Measurements from ENCODE around the gene ROR1. TPM values are rescaled to one million over a fixed set of nuclear protein-coding genes. Genes with fewer than 3 reads are reported as not detected.

ROR1 gene
- total RNA-seq, 5 donors from 2014 or later (not counting 1 experiment from before 2014, with no cell fraction given), result 0.15 to 2.0 (median 0.33) TPM; not detected in 1

DNA sequence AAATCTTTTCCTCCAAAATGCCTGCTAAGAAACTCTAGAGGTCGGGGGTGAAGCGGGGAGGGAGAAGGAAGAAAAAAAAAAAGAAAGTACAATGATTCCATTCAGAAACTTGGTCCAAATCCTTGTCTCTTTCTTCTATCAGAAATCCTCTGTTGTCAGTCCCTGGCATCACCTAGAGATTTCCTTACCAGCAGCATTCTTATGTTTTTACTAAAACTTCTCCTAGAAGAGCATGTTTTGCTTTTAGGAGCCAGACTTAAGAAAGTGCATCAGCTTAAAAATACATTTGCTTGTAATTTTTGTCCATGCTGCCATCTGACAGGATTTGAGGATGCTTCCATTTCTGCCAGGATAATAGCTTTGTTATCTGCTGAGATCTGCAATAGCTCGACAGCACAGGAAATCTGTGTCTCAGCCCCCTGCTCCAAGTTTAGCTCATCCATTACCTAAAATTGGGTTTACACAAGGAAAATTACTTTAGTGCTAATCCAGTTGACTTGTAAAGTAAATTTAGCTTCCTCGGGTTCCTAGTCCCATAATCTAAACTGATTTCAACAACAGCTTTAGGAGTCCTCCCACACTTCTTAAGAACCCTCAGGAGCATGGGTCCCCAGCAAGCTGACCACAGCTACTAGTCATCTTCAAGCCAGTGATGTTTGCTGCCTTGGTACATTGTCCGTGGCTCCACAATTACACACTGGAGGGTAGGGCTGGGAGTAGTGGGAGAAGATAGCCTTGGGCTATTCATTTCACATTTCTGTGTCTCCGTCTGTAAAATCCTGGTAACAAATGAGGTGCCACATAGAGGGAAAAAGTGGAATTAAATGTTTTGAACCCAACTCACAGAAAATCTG is 337.3 kb downstream of the ROR1 start:
- H3K27me3 Mint-ChIP-seq, result peaks cover 5 to 20% of the 10 kb centered on the region in 2 donors
- CTCF ChIA-PET, result no interaction called here
- no peaks in the 10 kb centered on the region for H3K4me1 Mint-ChIP-seq

DNA sequence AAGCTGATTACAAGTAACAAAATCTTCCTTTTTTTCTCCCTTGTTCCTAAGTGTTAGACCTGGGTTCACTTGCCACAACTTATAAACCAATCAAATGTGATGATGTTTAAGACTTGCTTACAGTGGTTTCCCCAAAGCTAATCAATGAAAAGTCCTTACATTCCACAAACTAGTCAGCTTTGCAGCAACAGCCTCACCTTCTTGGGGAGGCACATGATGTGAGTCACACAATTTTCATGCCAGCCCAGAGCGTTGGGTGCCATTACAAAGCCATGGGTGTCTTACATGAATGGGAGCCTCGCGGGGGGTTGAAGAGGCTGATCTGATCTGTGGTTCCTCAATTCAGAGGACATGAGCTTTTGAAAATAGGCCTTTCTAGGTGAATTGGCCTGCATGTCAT is 338.0 kb downstream of the ROR1 start:
- Mint-ChIP-seq H3K27me3 (peaks cover 5 to 16% of the 10 kb centered on the region in 2 donors), H3K27ac (no peak overlapping the region), H3K36me3 (no peaks in the 10 kb centered on the region), H3K4me3 (no peak overlapping the region), H3K9me3 (no peaks in the 10 kb centered on the region), H3K4me1 (no peaks in the 10 kb centered on the region)
- Histone ChIP-seq H3K9me3 (no peaks in the 10 kb centered on the region), H3K4me1 (ENCODE audit: control insufficient read depth in 1 of 2, extremely low read depth in 1 of 2, insufficient read depth in 2 of 2, low read length in 2 of 2) (no peaks in the 10 kb centered on the region), H3K36me3 (ENCODE audit: control insufficient read depth in 2 of 2, extremely low read depth in 1 of 2, insufficient read depth in 1 of 2, low read length in 1 of 2) (no peaks in the 10 kb centered on the region), H3K27ac (ENCODE audit: low read length) (no peak overlapping the region), H3K4me3 (ENCODE audit: control insufficient read depth in 1 of 2, extremely low read depth in 1 of 2, low read length in 1 of 2) (no peak overlapping the region), H3K27me3 (replicated peaks in 1 of 2; ENCODE audit: control insufficient read depth in 2 of 2, extremely low read depth in 1 of 2, insufficient read depth in 2 of 2, low read length in 1 of 2) (no peaks in the 10 kb centered on the region)
- no CpG with 5 or more reads among the region's 3 CpGs for WGBS (ENCODE audit: insufficient coverage)
- CTCF ChIA-PET, result no interaction called here
- no peak for DNase-seq
- no peak for ATAC-seq (replicated peaks in 1 of 4)
- POLR2A ChIA-PET, result no interaction called here

More for the DNA sequence above, 337.3 kb downstream of the ROR1 start:
- no peak for ATAC-seq (replicated peaks in 1 of 4)
- Histone ChIP-seq H3K4me1 (ENCODE audit: control insufficient read depth in 1 of 2, extremely low read depth in 1 of 2, insufficient read depth in 2 of 2, low read length in 2 of 2) (no peaks in the 10 kb centered on the region), H3K4me3 (ENCODE audit: control insufficient read depth in 1 of 2, extremely low read depth in 1 of 2, low read length in 1 of 2) (no peak overlapping the region), H3K36me3 (ENCODE audit: control insufficient read depth in 2 of 2, extremely low read depth in 1 of 2, insufficient read depth in 1 of 2, low read length in 1 of 2) (no peaks in the 10 kb centered on the region), H3K9me3 (no peaks in the 10 kb centered on the region), H3K27me3 (replicated peaks in 1 of 2; ENCODE audit: control insufficient read depth in 2 of 2, extremely low read depth in 1 of 2, insufficient read depth in 2 of 2, low read length in 1 of 2) (no peaks in the 10 kb centered on the region), H3K27ac (ENCODE audit: low read length) (no peak overlapping the region)
- no peaks in the 10 kb centered on the region for H3K36me3 Mint-ChIP-seq
- no peak overlapping the region for H3K4me3 Mint-ChIP-seq
- no peak overlapping the region for H3K27ac Mint-ChIP-seq
- no peaks in the 10 kb centered on the region for H3K9me3 Mint-ChIP-seq
- POLR2A ChIA-PET, result no interaction called here
- 62% methylated on average over 2 of the region's 6 CpGs for WGBS (ENCODE audit: insufficient coverage)
- DNase-seq, result no peak

DNA sequence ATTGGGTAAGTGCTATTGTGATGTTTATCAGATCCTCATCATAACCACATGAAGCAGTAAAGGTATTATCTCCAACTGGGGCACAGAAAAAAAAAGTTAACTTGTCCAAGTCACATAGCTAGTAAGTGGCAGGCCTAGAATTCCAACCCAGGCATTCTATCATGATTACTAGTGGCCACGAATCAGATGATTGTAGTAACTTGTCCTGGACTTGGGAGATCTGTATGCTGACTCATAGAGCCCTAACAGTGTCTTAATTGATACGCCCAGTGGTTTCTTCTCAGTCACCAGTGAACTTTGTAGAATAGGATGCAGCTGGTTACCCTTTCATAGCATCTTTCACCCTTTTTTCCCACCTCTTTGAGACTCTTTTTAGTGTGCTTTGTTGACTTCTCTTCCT is 338.5 kb downstream of the ROR1 start:
- H3K36me3 ChIP-seq (ENCODE audit: control insufficient read depth in 2 of 2, extremely low read depth in 1 of 2, insufficient read depth in 1 of 2, low read length in 1 of 2), result no peaks in the 10 kb centered on the region
- peaks cover 7 to 14% of the 10 kb centered on the region in 2 donors for H3K27me3 Mint-ChIP-seq
- H3K36me3 Mint-ChIP-seq, result no peaks in the 10 kb centered on the region
- H3K27me3 ChIP-seq (replicated peaks in 1 of 2; ENCODE audit: control insufficient read depth in 2 of 2, extremely low read depth in 1 of 2, insufficient read depth in 2 of 2, low read length in 1 of 2), result no peaks in the 10 kb centered on the region
- H3K27ac Mint-ChIP-seq, result no peak overlapping the region
- no peak overlapping the region for H3K4me3 ChIP-seq (ENCODE audit: control insufficient read depth in 1 of 2, extremely low read depth in 1 of 2, low read length in 1 of 2)
- POLR2A ChIA-PET, result no interaction called here
- no peak overlapping the region for H3K27ac ChIP-seq (ENCODE audit: low read length)
- no peaks in the 10 kb centered on the region for H3K9me3 Mint-ChIP-seq
- no peaks in the 10 kb centered on the region for H3K4me1 ChIP-seq (ENCODE audit: control insufficient read depth in 1 of 2, extremely low read depth in 1 of 2, insufficient read depth in 2 of 2, low read length in 2 of 2)
- H3K9me3 ChIP-seq, result no peaks in the 10 kb centered on the region
- no peak overlapping the region for H3K4me3 Mint-ChIP-seq
- WGBS (ENCODE audit: insufficient coverage), result no CpG with 5 or more reads among the region's 2 CpGs
- CTCF ChIA-PET, result no interaction called here
- H3K4me1 Mint-ChIP-seq, result no peaks in the 10 kb centered on the region
- DNase-seq (no peak), ATAC-seq (replicated peaks in 1 of 4) (no peak)

DNA sequence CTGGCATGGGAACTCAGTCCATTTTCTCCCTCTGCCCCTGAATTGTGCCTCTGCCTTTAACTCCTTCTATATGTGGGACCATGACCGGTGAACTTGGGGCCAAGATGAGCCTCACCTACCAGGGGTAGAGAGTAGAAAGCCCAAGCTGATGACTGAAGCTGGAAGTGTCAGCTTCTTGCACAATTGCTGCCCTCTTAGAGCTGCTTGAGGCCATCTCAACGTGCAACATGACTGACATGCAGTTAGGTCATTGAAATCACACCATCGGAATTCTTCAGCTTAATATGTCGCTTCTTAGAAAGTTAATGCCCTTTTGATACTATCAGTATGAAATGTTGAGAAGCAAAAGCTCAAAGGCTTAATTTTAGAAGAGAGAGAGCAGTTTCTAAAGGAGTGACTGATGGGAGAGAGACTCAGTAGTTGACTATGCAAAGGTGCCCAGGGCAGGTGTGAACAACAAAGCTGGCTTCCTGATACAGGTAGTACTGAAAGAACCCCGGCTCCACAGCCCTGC is 340.3 kb downstream of the ROR1 start:
- Mint-ChIP-seq H3K9me3 (no peaks in the 10 kb centered on the region), H3K27ac (no peak overlapping the region), H3K4me3 (no peak overlapping the region), H3K27me3 (peaks cover 9 to 14% of the 10 kb centered on the region in 2 donors), H3K4me1 (no peaks in the 10 kb centered on the region), H3K36me3 (no peaks in the 10 kb centered on the region)
- POLR2A ChIA-PET, result no interaction called here
- H3K36me3 ChIP-seq (ENCODE audit: control insufficient read depth in 2 of 2, extremely low read depth in 1 of 2, insufficient read depth in 1 of 2, low read length in 1 of 2), result no peaks in the 10 kb centered on the region
- CTCF ChIA-PET, result no interaction called here
- 38% methylated on average over 2 of the region's 5 CpGs for WGBS (ENCODE audit: insufficient coverage)
- H3K4me3 ChIP-seq (ENCODE audit: control insufficient read depth in 1 of 2, extremely low read depth in 1 of 2, low read length in 1 of 2), result no peak overlapping the region
- no peak for DNase-seq
- no peak overlapping the region for H3K27ac ChIP-seq (ENCODE audit: low read length)
- ATAC-seq (replicated peaks in 1 of 4), result no peak
- H3K9me3 ChIP-seq, result no peaks in the 10 kb centered on the region
- H3K27me3 ChIP-seq (replicated peaks in 1 of 2; ENCODE audit: control insufficient read depth in 2 of 2, extremely low read depth in 1 of 2, insufficient read depth in 2 of 2, low read length in 1 of 2), result no peaks in the 10 kb centered on the region
- H3K4me1 ChIP-seq (ENCODE audit: control insufficient read depth in 1 of 2, extremely low read depth in 1 of 2, insufficient read depth in 2 of 2, low read length in 2 of 2), result no peaks in the 10 kb centered on the region

DNA sequence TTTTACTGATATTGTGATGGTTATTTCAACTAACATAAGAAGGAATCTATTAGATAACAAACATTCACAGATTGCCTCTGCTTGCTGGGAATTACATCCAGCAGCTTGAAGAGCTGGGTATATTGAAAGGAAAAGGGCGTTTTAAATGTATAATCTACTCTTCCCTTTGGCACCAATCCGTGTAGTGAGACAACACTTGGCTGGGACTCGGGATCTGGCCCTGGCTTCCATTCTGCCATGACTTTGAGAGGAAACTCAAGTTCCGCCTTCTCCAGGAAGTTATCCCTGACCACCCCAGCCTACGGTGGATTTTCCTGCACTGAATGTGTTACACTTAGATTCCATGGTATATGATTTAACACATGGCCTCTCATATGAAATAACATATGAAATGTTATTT is 342.7 kb downstream of the ROR1 start:
- Histone ChIP-seq H3K27me3 (replicated peaks in 1 of 2; ENCODE audit: control insufficient read depth in 2 of 2, extremely low read depth in 1 of 2, insufficient read depth in 2 of 2, low read length in 1 of 2) (no peaks in the 10 kb centered on the region), H3K4me1 (ENCODE audit: control insufficient read depth in 1 of 2, extremely low read depth in 1 of 2, insufficient read depth in 2 of 2, low read length in 2 of 2) (no peaks in the 10 kb centered on the region), H3K36me3 (ENCODE audit: control insufficient read depth in 2 of 2, extremely low read depth in 1 of 2, insufficient read depth in 1 of 2, low read length in 1 of 2) (no peaks in the 10 kb centered on the region), H3K4me3 (ENCODE audit: control insufficient read depth in 1 of 2, extremely low read depth in 1 of 2, low read length in 1 of 2) (no peak overlapping the region), H3K9me3 (no peaks in the 10 kb centered on the region), H3K27ac (ENCODE audit: low read length) (no peak overlapping the region)
- no peaks in the 10 kb centered on the region for H3K36me3 Mint-ChIP-seq
- ChIA-PET CTCF (interaction anchor here in 1 of 2 donors (0.5 kb wide), 1 partner anchor 22 kb away, joined by 6 read pairs; no protein-coding TSS in a partner anchor), POLR2A (no interaction called here)
- H3K4me1 Mint-ChIP-seq, result no peaks in the 10 kb centered on the region
- peaks cover 13 to 14% of the 10 kb centered on the region in 2 donors for H3K27me3 Mint-ChIP-seq
- ATAC-seq (replicated peaks in 1 of 4) (no peak), DNase-seq (no peak)
- H3K9me3 Mint-ChIP-seq, result no peaks in the 10 kb centered on the region
- H3K27ac Mint-ChIP-seq, result no peak overlapping the region
- H3K4me3 Mint-ChIP-seq, result no peak overlapping the region
- WGBS (ENCODE audit: insufficient coverage), result 55% methylated on average over 2 of the region's 5 CpGs

DNA sequence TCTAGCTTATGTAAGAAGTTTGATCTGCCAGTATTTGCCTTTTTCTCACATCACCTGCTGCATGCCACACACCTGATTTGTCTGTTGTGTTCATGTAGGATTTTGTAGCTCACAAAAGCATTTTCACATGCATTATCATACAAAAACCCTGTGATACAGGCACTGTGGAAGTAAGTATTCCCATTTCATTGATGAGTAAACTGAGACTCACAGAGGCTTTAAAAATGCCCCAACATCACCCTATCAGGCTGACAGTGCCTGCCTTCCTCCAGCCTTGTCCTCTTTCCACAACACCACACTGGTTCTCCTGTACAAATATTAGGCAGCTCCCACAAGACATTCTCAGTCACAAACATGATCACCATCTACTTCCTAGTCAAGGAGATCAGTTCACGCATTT is 343.7 kb downstream of the ROR1 start:
- no peaks in the 10 kb centered on the region for H3K36me3 ChIP-seq (ENCODE audit: control insufficient read depth in 2 of 2, extremely low read depth in 1 of 2, insufficient read depth in 1 of 2, low read length in 1 of 2)
- WGBS (ENCODE audit: insufficient coverage), result 25% methylated on average over 1 of the region's 1 CpG
- no peaks in the 10 kb centered on the region for H3K9me3 ChIP-seq
- ATAC-seq (replicated peaks in 1 of 4) (no peak), DNase-seq (no peak)
- no peak overlapping the region for H3K27ac Mint-ChIP-seq
- H3K36me3 Mint-ChIP-seq, result no peaks in the 10 kb centered on the region
- no peaks in the 10 kb centered on the region for H3K27me3 ChIP-seq (replicated peaks in 1 of 2; ENCODE audit: control insufficient read depth in 2 of 2, extremely low read depth in 1 of 2, insufficient read depth in 2 of 2, low read length in 1 of 2)
- no peak overlapping the region for H3K4me3 Mint-ChIP-seq
- ChIA-PET POLR2A (interaction anchor here in 1 of 2 donors (0.6 kb wide), 1 partner anchor 215 kb away, joined by 5 read pairs; no protein-coding TSS in a partner anchor), CTCF (no interaction called here)
- H3K27ac ChIP-seq (ENCODE audit: low read length), result no peak overlapping the region
- no peaks in the 10 kb centered on the region for H3K4me1 ChIP-seq (ENCODE audit: control insufficient read depth in 1 of 2, extremely low read depth in 1 of 2, insufficient read depth in 2 of 2, low read length in 2 of 2)
- H3K27me3 Mint-ChIP-seq, result peaks cover 16 to 22% of the 10 kb centered on the region in 2 donors
- H3K4me1 Mint-ChIP-seq, result no peaks in the 10 kb centered on the region
- no peak overlapping the region for H3K4me3 ChIP-seq (ENCODE audit: control insufficient read depth in 1 of 2, extremely low read depth in 1 of 2, low read length in 1 of 2)
- no peaks in the 10 kb centered on the region for H3K9me3 Mint-ChIP-seq
